ENCODE data around the gene MMP2. TPM values are rescaled to one million over a fixed set of nuclear protein-coding genes. Genes with fewer than 3 reads are reported as not detected.

Gene MMP2
- total RNA-seq, 6 experiments from 2014 or later = 4.8 to 13.2 (median 6.7) TPM

DNA sequence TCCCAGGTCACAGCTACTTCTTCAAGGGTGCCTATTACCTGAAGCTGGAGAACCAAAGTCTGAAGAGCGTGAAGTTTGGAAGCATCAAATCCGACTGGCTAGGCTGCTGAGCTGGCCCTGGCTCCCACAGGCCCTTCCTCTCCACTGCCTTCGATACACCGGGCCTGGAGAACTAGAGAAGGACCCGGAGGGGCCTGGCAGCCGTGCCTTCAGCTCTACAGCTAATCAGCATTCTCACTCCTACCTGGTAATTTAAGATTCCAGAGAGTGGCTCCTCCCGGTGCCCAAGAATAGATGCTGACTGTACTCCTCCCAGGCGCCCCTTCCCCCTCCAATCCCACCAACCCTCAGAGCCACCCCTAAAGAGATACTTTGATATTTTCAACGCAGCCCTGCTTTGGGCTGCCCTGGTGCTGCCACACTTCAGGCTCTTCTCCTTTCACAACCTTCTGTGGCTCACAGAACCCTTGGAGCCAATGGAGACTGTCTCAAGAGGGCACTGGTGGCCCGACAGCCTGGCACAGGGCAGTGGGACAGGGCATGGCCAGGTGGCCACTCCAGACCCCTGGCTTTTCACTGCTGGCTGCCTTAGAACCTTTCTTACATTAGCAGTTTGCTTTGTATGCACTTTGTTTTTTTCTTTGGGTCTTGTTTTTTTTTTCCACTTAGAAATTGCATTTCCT is 26.5 kb downstream of the MMP2 start:
- H3K9me3 ChIP-seq = no peaks in the 10 kb centered on the region
- no peak for DNase-seq
- H3K4me1 ChIP-seq = peaks cover 0 to 16% (median 6%) of the 10 kb centered on the region in 4 donors
- TF ChIP-seq POLR2A (IDR thresholded peaks at IDR 0.05) = no peak
- TF ChIP-seq, protein P1, sequence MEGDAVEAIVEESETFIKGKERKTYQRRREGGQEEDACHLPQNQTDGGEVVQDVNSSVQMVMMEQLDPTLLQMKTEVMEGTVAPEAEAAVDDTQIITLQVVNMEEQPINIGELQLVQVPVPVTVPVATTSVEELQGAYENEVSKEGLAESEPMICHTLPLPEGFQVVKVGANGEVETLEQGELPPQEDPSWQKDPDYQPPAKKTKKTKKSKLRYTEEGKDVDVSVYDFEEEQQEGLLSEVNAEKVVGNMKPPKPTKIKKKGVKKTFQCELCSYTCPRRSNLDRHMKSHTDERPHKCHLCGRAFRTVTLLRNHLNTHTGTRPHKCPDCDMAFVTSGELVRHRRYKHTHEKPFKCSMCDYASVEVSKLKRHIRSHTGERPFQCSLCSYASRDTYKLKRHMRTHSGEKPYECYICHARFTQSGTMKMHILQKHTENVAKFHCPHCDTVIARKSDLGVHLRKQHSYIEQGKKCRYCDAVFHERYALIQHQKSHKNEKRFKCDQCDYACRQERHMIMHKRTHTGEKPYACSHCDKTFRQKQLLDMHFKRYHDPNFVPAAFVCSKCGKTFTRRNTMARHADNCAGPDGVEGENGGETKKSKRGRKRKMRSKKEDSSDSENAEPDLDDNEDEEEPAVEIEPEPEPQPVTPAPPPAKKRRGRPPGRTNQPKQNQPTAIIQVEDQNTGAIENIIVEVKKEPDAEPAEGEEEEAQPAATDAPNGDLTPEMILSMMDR (IDR thresholded peaks at IDR 0.05) = no peak
- H3K27me3 ChIP-seq = no peaks in the 10 kb centered on the region
- H3K4me3 ChIP-seq = no peak overlapping the region
- H3K36me3 ChIP-seq = no peaks in the 10 kb centered on the region
- no peak overlapping the region for H3K27ac ChIP-seq
- 88% methylated on average over 5 of the region's 10 CpGs for WGBS (ENCODE audit: insufficient coverage, low coverage, low lambda C conversion rate, missing lambda C conversion rate)
- no peak for ATAC-seq
- intact Hi-C loops (cut with DNase I) = no loop called here

- ATAC-seq (no peak), DNase-seq (peak in 1 of 3 donors; percentile 30)
- no peaks in the 10 kb centered on the region for H3K27me3 ChIP-seq
- H3K27ac ChIP-seq = no peak overlapping the region
- no peaks in the 10 kb centered on the region for H3K9me3 ChIP-seq
- 74% methylated on average over 5 of the region's 7 CpGs for whole genome bisulfite sequencing (ENCODE audit: insufficient coverage, low coverage, low lambda C conversion rate, missing lambda C conversion rate)
- TF ChIP-seq, protein P1 (IDR thresholded peaks at IDR 0.05) = no peak
- no peak for TF ChIP-seq POLR2A (IDR thresholded peaks at IDR 0.05)
- no peak overlapping the region for H3K4me3 ChIP-seq
- no peaks in the 10 kb centered on the region for H3K36me3 ChIP-seq
- intact Hi-C loops (cut with DNase I) = no loop called here
- H3K4me1 ChIP-seq = peaks cover 0 to 16% (median 6%) of the 10 kb centered on the region in 4 donors
These were observed 27.1 kb downstream of the MMP2 start for GRCh38 chr16:55506083-55506482.

DNA sequence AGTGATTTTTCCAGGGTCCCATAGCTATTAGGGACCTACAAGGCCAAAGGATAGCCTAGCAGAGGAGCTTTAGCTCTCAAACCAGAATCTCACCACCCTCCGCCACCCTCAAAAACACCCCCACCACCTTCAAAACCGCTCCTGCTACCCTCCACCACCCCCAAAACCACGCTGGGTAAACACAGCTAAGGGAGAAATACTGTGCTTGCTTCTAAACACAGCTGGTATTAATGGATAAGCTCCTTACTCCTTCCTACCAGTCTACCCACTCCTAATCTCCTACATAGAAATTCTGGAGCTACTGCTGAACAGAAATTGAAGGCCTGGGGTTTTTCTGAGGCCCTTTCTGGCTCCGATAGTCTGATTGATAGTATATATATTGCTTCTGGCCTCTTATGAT is 27.7 kb downstream of the MMP2 start:
- peak in 1 of 3 donors; percentile 30 for DNase-seq

DNA sequence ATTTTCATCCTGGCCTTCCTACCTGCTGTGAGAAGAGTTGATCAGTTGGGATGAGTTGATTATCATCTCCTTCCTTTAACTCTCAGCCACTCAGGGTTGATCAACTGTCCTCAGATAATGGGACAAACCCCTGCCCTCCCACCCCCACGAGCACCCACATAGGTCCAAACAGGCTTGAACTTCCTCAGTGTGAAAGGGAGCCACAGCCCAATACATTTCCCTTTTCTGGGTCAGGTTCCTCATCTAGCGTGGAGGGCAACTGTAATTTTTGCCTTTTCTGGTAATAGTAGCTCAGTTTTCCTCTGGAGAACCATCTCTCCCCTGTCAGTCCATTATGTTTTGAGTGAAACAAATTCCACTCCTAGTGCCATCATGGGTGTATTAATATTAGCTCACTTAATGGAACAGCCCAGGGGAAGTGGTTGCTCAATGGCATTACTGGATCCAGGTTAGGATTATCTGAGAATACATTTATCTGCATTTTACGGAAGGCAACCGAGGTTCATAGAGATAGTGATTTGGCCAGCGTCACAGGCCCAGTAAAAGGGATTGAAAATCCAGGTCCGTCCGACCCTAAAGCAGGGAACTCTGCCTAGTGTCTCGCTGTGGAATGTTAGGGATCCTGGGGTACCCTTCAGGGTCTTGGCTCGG is 29.4 kb downstream of the MMP2 start:
- DNase-seq = no peak
- H3K27ac ChIP-seq = peak overlapping the region in 1 of 3 donors; percentile 42
- H3K36me3 ChIP-seq = no peaks in the 10 kb centered on the region
- H3K9me3 ChIP-seq = no peaks in the 10 kb centered on the region
- intact Hi-C loops (cut with DNase I) = no loop called here
- no peak for TF ChIP-seq POLR2A (IDR thresholded peaks at IDR 0.05)
- TF ChIP-seq, protein P1 (IDR thresholded peaks at IDR 0.05) = no peak
- no peaks in the 10 kb centered on the region for H3K27me3 ChIP-seq
- WGBS (ENCODE audit: insufficient coverage, low coverage, low lambda C conversion rate, missing lambda C conversion rate) = 74% methylated on average over 9 of the region's 9 CpGs
- peaks cover 0 to 2% (median under 1%) of the 10 kb centered on the region in 4 donors for H3K4me1 ChIP-seq
- peak overlapping the region; percentile 44 to 59 (median 58) for H3K4me3 ChIP-seq
- peak; percentile 3 to 47 (median 20) for ATAC-seq

More for the DNA sequence above, 27.7 kb downstream of the MMP2 start:
- no peaks in the 10 kb centered on the region for H3K9me3 ChIP-seq
- H3K4me1 ChIP-seq = peaks cover 0 to 16% (median 6%) of the 10 kb centered on the region in 4 donors
- no peak for TF ChIP-seq POLR2A (IDR thresholded peaks at IDR 0.05)
- TF ChIP-seq, protein P1 (IDR thresholded peaks at IDR 0.05) = no peak
- no peak for ATAC-seq
- 76% methylated on average over 3 of the region's 4 CpGs for WGBS (ENCODE audit: insufficient coverage, low coverage, low lambda C conversion rate, missing lambda C conversion rate)
- no peaks in the 10 kb centered on the region for H3K27me3 ChIP-seq
- no peak overlapping the region for H3K4me3 ChIP-seq
- intact Hi-C loops (cut with DNase I) = no loop called here
- H3K27ac ChIP-seq = no peak overlapping the region
- no peaks in the 10 kb centered on the region for H3K36me3 ChIP-seq

Measured in right lobe of liver (tissue), 6 donors.